Amygdala (tissue), 56 donors: ENCODE results near the gene GRIN2A.
A peak's percentile ranks its signal among the peaks of the same experiment; 100 is the strongest.

Experiments
- DNase-seq, 56 donors: peaks; one replicate each; lab custom pipeline; 2025; lab: John Stamatoyannopoulos, UW

Gene GRIN2A

DNA sequence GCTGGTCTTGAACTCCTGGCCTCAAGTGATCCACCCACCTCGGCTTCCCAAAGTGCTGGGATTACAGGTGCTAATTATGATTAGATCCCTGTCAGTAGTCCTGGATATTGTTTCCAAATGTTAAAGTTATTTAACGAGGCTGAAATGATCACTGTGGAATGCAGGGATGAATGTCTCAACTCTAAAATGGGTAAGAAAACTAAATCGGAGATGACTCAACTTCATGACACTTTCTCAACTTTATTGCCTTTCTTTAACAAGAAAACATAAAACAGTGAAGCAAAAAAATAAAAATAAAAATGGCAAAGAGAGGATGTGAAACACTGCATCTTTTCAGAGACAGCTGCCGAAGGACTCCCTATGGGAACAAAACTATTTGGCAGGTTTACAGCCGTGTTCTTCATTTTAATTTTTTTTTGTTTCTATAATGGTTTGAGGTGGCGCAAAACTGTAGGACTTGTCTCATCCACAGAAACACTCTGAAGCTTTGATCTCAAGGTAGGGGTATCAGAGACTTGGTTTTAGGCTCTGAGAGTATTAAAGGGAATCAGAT, 382.0 kb downstream of the GRIN2A start:
- no peak for DNase-seq

DNA sequence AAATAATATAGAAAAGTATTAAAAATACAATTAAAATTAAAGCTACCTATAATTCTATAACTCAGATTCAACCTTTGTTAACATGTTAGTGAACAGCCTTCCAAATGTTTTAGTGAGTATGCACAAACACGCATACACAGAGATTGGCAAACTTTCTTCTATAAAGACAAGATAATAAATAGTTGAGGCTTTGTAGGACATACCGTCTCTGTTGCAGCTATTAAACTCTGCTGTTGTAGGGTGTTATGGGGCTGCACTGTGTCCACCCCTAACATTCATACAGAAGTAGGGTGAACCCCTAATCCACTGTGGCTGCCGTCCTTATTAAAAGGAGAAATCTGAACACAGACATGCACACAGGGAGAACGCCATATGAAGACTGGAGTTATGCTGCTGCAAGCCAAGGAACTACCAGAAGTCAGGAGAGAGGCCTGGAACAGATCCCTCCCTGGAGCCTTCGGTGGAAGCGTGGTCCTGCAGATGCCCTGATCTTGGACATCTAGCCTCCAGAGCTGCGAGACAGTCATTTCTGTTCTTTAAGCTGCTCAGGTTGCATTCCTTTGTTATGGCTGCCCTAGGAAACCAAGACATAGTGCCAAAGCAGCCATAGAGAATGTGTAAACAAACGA, 383.2 kb downstream of the GRIN2A start:
- DNase-seq, result no peak

DNA sequence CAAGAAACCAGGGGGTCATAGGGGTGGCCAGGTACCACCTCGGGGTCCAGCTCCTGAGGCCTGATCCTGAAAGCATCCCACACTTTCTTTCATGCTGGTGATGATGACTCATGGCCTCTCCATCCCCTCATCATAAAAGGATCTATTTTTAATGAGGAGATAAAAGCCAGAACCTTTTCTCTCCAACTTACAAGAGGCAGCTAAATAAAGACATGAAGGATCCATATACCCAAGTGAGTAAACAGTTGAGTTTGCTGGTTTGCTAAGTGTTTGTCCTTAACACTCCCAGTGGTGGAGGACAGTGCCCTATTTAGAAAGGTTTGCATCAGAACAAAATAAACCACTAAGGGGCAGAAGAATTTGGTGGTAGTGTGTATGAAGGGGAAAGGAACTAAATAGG, 383.8 kb downstream of the GRIN2A start:
- no peak for DNase-seq

DNA sequence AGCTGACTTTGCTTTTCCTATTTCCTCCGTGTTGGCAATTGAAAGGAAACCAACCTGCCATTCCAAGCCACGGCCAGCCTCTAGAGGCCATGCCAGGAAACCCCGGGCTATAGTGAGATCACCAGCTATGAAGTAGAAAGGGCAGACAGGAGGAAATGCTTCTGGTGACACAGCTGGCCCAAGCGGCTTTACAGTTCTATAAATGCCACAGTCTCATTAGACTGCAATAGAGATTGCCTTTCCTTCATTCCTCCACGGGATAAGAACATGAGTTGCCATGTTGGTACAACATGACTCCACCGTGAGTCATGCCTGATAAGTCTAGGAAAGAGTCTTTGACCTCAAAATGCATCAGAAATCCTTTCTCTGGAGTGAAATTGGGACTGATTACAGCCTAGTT, 384.9 kb downstream of the GRIN2A start:
- DNase-seq, result no peak

DNA sequence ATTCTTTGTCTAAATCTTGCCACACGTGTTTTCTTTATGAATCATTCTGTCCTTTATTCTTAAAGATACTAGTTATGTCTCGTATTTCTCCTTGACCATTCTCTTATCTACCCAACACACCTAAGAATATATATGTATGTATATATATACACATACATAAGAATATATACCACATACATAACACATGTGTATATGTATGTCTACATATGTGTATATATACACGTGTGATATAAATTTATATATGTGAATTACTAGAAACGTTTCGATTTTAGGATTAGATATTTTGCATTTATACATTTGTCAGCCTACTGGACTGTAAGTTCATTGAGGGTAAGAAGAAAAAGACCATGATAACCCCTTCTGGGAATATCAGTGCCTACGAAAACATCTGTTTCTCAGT, 388.6 kb downstream of the GRIN2A start:
- no peak for DNase-seq

DNA sequence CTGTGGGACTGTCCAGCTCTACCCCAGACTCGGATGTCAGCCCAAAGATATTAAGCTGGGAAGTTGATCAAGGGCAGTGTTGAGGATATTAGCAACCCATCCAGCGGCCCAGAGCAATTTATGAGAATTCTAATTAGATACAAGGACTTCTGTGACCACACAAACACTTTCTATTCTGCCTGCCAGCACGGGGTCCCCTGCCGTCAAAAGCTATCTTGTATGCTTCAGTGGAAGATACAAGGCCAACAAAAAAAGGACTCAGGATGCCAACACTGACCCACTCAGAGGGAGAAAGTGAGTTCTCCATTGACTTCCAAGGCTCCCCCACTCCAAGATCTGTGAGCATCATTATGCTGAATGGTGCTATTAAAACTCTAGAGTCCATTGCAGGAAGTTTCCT, 390.7 kb downstream of the GRIN2A start:
- DNase-seq, result peak in 9 of 56 donors; percentile 1 to 29 (median 7)

DNA sequence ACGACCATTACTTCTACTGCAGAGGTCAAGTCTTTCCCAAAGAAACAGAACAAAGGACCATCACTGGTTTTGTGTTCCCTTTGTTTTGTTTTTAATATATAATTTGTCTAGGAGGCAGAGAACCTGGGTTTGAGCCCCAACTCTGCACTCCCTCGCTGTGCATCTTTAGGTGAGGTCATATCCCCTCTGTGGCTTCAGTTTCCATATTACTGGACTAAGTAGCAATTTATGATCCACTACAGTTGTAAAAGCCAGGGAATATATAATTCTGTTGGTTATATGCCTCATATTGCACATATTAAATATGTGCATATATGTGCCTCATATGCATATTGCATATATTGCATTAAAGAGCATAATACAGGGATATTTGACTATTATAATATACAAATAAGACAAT, 392.0 kb downstream of the GRIN2A start:
- no peak for DNase-seq

DNA sequence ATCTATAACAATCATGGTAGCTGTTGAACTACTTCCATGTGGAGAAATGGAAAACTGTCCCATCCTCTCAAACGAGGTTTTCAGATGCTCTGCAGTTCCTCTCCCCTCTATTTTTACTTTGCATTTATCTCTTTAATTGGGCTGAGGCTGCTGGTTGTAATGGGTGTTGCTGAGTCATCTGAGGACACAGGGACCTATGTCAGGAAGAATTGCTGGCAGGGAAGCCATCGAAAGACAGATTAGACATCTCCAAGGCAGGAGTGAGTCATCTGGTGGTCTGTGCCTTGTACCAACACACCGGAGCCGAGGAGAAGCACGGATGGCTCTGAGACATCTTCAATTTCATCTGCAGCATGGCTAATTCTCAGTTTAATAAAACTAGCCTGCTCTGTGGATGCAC, 394.5 kb downstream of the GRIN2A start:
- DNase-seq, result peak in 1 of 56 donors; percentile 10

DNA sequence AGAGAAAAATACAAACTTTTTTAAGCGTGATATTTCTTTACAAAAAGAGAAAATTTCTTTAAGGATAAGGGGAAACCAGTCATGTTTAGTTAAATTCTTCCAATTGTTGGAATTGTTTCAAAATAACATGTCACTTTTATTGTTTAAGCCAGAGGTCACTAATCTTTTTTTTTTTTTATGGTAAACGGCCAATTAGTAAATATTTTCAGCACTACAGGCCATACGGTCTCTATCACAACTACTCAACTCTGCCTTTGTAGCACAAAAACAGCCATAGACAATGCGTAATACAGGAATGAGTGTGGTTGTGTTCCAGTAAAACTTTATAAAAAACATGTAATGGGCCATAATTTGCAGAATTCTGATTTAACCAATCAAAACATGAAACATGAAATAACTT, 401.4 kb downstream of the GRIN2A start:
- no peak for DNase-seq

DNA sequence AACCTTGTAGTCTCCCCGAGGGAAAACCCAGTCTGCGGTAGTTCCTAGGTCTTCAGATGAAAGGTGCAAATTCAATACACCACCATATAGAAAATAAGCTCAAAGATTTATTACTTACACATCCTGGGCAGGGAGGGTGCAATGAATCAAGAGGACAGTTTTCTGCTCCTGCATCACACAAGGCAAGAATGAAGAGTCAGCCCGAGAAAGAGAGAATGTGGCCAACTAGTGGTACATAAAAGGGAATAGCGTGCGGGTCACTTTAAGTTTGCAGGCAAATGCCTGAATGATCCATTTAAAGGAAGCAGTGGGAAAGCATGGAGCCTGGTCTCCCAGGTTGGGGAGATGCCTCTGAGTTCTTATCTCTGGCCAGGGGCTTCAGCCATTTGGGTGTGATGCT, 403.4 kb downstream of the GRIN2A start:
- no peak for DNase-seq

DNA sequence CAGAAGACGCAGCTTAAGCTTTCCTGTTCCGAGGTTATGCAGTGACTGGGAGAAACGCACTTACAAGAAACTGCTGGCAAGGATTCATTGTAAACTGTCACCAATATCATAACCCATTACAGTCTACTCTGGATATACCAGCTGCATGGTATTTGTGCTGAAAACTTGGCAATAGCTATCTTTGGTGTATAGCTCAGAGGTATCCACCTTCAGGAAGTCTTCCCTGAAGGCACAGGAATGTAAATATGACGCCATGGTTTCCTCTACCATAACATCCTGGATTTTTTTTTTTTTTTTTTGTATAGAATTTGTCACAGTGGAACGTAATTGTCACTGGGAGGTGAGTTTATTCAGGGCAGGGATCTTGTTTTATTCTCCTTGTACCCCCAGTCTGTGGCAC, 406.2 kb downstream of the GRIN2A start:
- DNase-seq, result no peak

DNA sequence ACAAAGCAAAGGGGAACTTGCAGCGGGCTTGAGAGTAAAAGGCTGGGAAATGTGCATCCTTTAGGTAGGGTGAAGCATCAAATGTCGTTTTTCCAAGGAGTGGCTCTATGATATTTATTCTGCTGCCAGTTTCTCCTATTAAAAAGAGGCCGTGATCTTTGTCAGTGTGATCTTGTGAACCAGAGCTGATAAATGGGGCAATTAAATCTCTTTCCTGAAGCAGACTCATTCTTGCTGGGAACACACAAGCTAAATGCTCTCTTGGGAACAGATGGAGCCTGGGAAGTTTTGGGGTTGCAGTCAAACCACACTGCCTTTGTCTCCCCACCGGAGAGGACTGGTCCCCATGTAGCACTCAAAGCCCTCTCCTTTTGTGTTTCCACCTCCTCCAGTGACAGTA, 408.9 kb downstream of the GRIN2A start:
- no peak for DNase-seq

DNA sequence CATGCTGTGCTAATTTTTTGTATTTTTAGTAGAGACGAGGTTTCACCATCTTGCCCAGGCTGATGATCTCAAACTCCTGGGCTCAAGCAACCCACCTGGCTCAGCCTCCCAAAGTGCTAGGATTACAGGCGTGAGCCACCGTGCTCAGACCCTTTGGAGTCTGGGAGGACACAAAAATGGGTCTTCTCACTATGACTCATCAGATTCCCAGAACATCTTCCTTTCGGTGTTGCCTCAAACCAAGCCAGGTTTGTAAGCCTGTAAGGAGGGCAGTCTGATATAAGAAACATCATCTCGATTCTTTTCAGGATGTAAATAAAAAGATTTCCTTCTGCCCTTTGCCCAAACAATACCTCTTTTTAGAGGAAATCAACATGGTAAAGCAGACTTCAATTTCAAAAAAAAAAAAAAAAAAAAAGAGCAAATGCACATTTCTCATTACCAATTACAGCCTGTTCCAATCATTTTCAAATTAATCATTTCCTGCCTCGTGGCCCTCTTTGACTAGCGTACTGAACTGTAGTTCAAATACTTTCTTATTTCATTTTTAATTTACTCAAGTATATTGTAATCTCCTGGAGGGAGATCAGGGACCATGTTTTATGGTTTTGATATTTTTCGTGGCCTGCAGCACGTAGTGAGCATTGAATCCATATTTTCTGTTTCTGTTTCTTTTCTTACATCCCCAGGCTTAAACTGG, 409.6 kb downstream of the GRIN2A start:
- no peak for DNase-seq

DNA sequence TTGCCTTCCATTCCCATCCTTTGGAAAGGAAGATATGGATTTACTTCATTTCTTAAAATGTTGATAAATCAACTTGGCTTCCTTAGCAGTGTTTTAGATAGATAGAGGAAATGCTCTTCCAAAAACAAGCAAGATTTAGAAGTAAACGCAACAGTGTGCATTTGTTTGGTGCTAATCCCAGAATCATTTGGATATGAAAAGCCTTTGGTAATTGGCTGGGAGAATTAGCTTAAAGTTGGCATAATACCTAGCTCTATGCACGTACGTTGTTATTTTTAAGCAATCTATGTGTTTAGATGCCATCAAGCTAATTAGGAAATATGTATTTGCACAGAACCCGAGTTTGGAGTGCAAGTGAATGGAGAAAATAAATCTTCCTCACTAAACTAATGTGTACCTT, 415.3 kb downstream of the GRIN2A start:
- DNase-seq, result no peak

DNA sequence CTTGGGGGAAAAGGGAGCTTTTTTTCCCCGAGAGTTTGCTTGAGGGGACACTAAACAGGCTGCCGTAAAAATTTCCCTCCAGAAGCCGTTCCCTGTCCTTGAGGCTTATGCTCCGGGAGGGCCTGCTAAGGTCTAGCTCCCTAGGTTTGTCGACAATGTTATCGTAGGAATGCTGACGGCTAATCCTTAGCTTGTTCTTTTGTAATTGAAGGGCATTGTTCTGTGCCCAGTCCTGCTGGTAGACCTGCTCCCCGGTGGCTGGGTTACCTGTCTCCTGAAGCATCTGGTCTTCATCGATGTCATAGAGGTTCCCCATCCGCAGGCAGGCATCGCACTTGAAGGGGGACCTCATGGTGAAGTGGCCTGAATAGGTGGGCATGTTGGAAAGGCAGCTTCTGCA, 418.7 kb downstream of the GRIN2A start:
- DNase-seq, result no peak

DNA sequence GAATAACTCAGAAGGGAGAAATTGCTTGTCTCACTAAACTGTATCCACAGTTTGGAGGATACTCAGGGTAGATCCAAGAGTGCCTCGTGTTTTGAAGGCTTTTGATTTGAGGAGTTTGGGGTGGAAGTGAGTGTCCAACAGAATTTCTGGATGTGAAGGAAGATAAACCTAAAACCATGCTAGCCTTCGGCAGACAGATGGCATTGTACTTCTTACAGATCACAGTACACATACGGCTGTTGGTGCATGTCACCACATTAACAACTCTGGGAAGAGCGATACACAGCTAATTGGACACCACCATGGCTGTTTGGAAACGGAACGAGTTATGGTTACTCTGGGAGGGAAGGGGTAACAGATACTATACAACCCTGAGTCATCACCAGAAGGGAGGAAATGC, 420.4 kb downstream of the GRIN2A start:
- peak in 9 of 56 donors; percentile 1 to 23 (median 8) for DNase-seq

DNA sequence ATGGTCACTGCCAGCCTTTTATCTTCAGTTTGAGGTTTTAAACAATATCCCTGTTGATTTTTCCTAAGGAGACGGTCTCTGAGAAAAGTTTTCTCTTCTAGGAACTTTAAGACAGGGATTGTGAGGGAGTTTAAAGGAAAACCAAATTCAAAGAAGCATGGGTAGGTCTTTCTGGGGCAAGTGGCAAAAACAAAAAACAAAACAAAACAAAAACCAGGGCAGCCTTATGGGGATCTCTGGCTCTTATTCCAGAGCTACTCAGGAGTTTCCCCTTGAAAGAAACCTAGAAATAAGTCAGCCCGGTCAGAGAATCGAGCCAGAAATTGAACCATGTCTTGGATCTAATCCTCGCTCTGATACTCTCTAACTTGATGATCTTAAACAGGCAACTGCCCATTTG, 424.5 kb downstream of the GRIN2A start:
- no peak for DNase-seq

DNA sequence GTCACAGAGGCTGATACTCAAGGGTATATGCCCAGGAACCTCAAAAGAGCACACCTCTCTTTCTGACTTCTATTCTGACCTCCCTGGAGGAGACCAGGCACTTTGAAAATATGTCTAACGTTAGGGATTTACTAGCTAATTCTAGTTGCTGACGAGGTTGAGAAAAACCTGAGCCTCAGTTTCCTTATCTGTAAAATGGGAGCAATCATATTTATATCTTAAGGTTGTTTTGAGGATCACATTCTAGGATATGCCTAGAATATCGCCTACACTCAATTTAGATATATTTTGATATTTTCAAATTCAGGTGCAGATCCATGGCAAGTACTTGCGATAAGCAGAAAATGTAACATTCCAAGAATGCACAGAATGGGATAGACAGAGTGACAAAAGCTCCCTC, 425.8 kb downstream of the GRIN2A start:
- DNase-seq, result no peak

DNA sequence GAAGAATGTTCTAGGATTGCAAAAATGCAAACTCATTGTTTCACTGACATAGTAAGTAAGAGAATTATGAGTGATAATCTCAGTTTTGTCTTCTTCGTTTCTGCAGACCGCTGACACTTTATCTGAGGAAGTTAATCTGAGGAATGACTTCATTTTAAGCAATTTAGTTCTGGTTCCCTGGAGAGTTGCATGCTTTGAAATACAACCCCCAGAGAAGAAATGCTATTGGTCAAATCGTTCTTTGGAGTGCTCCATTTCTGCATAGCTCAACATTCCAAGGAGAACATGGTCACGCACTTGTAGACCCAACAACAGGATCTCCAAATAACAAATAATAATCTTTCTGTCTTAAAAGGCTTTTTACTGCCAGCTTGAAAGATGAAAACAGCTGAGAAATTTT, 427.1 kb downstream of the GRIN2A start:
- DNase-seq, result no peak

DNA sequence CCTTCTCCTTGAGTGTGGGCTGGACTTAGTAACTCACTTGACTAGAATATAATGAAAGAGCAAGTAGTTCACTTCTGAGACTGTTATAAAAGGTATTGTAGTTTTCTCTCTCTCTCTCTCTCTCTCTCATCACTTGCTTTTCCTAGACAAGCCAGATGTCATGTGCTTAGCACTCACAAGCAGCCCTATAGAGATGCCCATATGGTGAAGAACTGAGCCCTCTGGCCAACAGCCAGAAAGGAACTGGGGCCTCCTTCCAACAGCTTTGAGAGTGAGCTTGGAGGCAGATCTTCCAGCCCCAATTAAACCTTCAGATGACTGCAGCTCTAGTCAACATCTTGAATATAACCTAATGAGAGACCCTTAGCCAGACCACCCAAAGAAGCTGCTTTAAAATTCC, 440.5 kb downstream of the GRIN2A start:
- no peak for DNase-seq

DNA sequence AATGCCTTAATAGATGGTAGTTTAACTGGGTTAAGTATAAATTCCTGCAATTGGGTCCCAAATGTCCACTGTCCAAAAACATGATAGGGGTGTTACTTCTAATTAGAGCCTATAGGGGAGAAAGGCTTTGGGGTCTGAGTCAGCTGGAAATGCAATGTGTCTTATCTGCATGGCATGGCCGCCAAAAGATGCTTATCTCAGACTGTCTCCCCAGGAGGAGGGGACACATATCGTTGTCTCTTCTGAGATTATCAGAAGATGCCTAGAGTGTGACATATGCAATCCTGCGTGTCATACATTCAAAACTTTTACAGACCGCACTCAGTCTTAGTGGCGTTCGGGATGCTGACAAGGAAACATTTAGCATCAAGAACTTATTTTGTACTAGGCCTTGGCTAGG, 442.9 kb downstream of the GRIN2A start:
- no peak for DNase-seq

DNA sequence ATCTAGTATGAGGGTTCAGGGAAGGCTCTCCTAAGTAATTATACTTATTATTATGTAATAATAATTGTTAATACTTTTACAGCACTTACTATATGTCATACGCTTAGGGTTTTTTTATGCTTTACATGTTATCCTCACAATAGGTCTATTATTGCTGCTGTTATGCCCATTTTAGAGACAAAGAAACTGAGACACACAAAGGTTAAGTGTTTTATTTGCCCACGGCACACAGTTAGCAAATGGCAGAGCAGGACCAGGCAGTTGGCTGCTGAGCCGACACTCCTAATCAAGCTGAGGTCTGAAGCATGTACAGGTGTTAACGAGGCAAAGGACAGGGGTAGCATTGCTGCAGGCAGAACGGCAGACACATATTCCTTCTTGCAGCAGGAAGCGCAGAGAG, 443.5 kb downstream of the GRIN2A start:
- no peak for DNase-seq
